ENCODE results near the gene CDH23. TPM values are rescaled to one million over a fixed set of nuclear protein-coding genes. Genes with fewer than 3 reads are reported as not detected.

CDH23 gene
- polyA plus RNA-seq, 1 donor from 2014 or later: 6.6 TPM

DNA sequence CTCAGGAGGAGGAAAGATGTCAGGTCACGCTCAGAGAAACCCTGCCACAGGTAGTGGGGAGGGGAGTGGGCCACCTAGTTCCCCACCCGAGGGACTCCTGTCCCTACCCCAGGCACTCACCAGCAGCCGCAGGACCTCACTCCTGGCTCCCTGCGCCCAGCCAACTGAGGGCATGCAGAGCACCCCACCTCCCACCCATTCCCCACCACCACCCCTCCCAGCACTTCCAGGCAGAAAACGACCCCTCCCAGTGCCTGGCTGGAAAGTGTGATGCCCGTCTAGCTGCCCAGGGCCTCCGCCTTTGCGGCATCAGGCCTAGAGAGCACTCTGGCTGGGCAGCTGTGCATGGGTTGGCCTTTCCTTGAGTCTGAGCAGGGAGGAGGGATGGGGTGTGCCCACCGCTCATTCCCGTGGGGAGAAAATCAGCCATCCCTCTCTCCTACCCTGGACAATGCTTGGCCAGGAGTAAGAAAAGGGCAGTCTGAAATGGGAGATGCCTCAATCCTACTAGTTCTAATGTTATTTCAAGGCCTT lies 321.5 kb downstream of the CDH23 start:
- no peaks in the 10 kb centered on the region for H3K27me3 ChIP-seq (ENCODE audit: insufficient read depth, low read depth, low read length)
- H3K36me3 ChIP-seq (ENCODE audit: insufficient read depth, low read length): no peaks in the 10 kb centered on the region
- H3K27ac ChIP-seq (ENCODE audit: low read length): no peak overlapping the region
- no peak for TF ChIP-seq RAD21 (conservative IDR thresholded peaks at IDR 0.05)
- TF ChIP-seq TAF1 (IDR thresholded peaks at IDR 0.05; ENCODE audit: low read depth): no peak
- TF ChIP-seq POLR2AphosphoS5 (IDR thresholded peaks at IDR 0.05): no peak
- TF ChIP-seq, protein P1, sequence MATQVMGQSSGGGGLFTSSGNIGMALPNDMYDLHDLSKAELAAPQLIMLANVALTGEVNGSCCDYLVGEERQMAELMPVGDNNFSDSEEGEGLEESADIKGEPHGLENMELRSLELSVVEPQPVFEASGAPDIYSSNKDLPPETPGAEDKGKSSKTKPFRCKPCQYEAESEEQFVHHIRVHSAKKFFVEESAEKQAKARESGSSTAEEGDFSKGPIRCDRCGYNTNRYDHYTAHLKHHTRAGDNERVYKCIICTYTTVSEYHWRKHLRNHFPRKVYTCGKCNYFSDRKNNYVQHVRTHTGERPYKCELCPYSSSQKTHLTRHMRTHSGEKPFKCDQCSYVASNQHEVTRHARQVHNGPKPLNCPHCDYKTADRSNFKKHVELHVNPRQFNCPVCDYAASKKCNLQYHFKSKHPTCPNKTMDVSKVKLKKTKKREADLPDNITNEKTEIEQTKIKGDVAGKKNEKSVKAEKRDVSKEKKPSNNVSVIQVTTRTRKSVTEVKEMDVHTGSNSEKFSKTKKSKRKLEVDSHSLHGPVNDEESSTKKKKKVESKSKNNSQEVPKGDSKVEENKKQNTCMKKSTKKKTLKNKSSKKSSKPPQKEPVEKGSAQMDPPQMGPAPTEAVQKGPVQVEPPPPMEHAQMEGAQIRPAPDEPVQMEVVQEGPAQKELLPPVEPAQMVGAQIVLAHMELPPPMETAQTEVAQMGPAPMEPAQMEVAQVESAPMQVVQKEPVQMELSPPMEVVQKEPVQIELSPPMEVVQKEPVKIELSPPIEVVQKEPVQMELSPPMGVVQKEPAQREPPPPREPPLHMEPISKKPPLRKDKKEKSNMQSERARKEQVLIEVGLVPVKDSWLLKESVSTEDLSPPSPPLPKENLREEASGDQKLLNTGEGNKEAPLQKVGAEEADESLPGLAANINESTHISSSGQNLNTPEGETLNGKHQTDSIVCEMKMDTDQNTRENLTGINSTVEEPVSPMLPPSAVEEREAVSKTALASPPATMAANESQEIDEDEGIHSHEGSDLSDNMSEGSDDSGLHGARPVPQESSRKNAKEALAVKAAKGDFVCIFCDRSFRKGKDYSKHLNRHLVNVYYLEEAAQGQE (IDR thresholded peaks at IDR 0.05; ENCODE audit: borderline replicate concordance): no peak
- TF ChIP-seq EZH2 (IDR thresholded peaks at IDR 0.05; ENCODE audit: borderline replicate concordance, insufficient read depth, low read length, poor library complexity, severe bottlenecking): no peak
- no peak for TF ChIP-seq EP300 (conservative IDR thresholded peaks at IDR 0.05; ENCODE audit: poor library complexity, severe bottlenecking)
- TF ChIP-seq SMC3 (conservative IDR thresholded peaks at IDR 0.05; ENCODE audit: poor library complexity): no peak
- TF ChIP-seq MXI1 (conservative IDR thresholded peaks at IDR 0.05; ENCODE audit: poor library complexity, severe bottlenecking): no peak
- TF ChIP-seq, protein P2, sequence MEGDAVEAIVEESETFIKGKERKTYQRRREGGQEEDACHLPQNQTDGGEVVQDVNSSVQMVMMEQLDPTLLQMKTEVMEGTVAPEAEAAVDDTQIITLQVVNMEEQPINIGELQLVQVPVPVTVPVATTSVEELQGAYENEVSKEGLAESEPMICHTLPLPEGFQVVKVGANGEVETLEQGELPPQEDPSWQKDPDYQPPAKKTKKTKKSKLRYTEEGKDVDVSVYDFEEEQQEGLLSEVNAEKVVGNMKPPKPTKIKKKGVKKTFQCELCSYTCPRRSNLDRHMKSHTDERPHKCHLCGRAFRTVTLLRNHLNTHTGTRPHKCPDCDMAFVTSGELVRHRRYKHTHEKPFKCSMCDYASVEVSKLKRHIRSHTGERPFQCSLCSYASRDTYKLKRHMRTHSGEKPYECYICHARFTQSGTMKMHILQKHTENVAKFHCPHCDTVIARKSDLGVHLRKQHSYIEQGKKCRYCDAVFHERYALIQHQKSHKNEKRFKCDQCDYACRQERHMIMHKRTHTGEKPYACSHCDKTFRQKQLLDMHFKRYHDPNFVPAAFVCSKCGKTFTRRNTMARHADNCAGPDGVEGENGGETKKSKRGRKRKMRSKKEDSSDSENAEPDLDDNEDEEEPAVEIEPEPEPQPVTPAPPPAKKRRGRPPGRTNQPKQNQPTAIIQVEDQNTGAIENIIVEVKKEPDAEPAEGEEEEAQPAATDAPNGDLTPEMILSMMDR (IDR thresholded peaks at IDR 0.05; ENCODE audit: poor library complexity, severe bottlenecking): no peak
- H3K79me2 ChIP-seq (replicated peaks; ENCODE audit: insufficient read depth, low read length): no peaks in the 10 kb centered on the region
- no peak overlapping the region for H2AFZ ChIP-seq (ENCODE audit: low read depth, low read length)
- H3K4me3 ChIP-seq (ENCODE audit: low read length): no peak overlapping the region
- no peaks in the 10 kb centered on the region for H4K20me1 ChIP-seq (ENCODE audit: insufficient read depth)
- no peaks in the 10 kb centered on the region for H3K9me3 ChIP-seq (ENCODE audit: low read length)
- H3K4me2 ChIP-seq (ENCODE audit: low read length): no peak overlapping the region
- no peaks in the 10 kb centered on the region for H3K9me2 ChIP-seq (ENCODE audit: insufficient read depth, low read length)
- no peaks in the 10 kb centered on the region for H3F3A ChIP-seq (ENCODE audit: insufficient read depth, low read length, poor library complexity, severe bottlenecking)
- H3K9ac ChIP-seq (ENCODE audit: low read length): no peak overlapping the region

DNA sequence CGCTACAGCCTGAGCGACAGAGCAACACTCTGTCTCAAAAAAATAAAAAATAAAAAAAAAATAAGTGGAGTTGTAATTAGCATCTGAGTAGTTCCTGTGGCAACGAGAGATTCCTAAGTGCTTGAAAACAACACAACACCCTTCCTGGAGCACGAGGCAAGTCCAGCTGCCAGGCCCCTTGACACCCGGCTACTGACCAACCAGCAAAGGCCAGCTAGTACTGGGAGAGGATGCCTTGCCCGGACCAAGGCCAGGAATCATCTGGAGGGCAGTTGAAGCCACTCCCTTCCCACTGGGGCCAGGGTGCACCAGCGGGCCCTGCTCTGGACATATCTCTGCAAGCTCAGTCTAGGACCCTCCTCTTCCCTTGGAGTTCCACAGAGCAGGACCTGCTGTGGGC lies 322.3 kb downstream of the CDH23 start:
- TF ChIP-seq, protein P1 (IDR thresholded peaks at IDR 0.05; ENCODE audit: borderline replicate concordance): no peak
- TF ChIP-seq TAF1 (IDR thresholded peaks at IDR 0.05; ENCODE audit: low read depth) (no peak), EZH2 (IDR thresholded peaks at IDR 0.05; ENCODE audit: borderline replicate concordance, insufficient read depth, low read length, poor library complexity, severe bottlenecking) (no peak), RAD21 (conservative IDR thresholded peaks at IDR 0.05) (no peak), POLR2AphosphoS5 (IDR thresholded peaks at IDR 0.05) (no peak)
- Histone ChIP-seq H3K9me3 (ENCODE audit: low read length) (no peaks in the 10 kb centered on the region), H3K27ac (ENCODE audit: low read length) (no peak overlapping the region), H3K4me3 (ENCODE audit: low read length) (no peak overlapping the region), H2AFZ (ENCODE audit: low read depth, low read length) (no peak overlapping the region), H3K9ac (ENCODE audit: low read length) (no peak overlapping the region), H3K4me2 (ENCODE audit: low read length) (no peak overlapping the region), H3F3A (ENCODE audit: insufficient read depth, low read length, poor library complexity, severe bottlenecking) (no peaks in the 10 kb centered on the region), H3K9me2 (ENCODE audit: insufficient read depth, low read length) (no peaks in the 10 kb centered on the region), H3K79me2 (replicated peaks; ENCODE audit: insufficient read depth, low read length) (no peaks in the 10 kb centered on the region), H4K20me1 (ENCODE audit: insufficient read depth) (no peaks in the 10 kb centered on the region), H3K27me3 (ENCODE audit: insufficient read depth, low read depth, low read length) (no peaks in the 10 kb centered on the region), H3K36me3 (ENCODE audit: insufficient read depth, low read length) (no peaks in the 10 kb centered on the region)

Data from neural cell (in vitro differentiated cells).